ENCODE data around the gene ANKRD34C. TPM values are rescaled to one million over a fixed set of nuclear protein-coding genes. Genes with fewer than 3 reads are reported as not detected.

ANKRD34C gene
- total and polyA plus RNA-seq, 2 of the 8 experiments (the other 6 are each of a cell fraction or from before 2014, with no cell fraction given) = 0.02 TPM; not detected in 1

DNA sequence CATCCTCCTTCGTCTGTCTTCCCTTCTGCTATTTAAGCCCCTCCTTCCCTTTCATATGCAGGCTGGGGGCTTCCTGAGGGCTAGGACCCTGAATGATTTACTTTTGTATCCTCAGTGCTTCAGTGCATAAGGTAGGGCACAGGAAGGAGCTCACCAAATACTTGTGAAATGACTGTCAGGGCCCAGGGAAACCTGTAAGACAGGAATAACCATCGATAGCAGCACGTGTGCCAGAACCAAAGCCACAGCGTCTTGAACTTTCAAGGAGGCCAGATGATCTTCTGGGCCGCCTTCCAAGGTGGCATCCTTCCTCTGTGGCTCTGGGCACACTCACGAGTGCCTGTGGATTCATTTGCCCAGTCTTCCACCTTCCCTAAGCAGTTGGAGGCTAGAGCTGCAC, 32.3 kb downstream of the ANKRD34C start (continued):
- TF ChIP-seq CHD2 (IDR thresholded peaks at IDR 0.05; ENCODE audit: low read length) (no peak), HDAC6 (IDR thresholded peaks at IDR 0.05; ENCODE audit: low read depth, low read length) (no peak), SP2 (IDR thresholded peaks at IDR 0.05; ENCODE audit: low read length) (no peak)
